DOHH2 (cell line): Measurements from ENCODE around the gene SLC2A6.

Experiments used
- H3F3A ChIP-seq: fragments of 200-600 bp; sonication (generic), shearing (Covaris generic); 2 replicates; pipeline ENCODE4 v1.6.0; 2016; ENCODE audit warnings: antibody characterized with exemption, mild to moderate bottlenecking; ENCODE audit not compliant: control insufficient read depth, insufficient read depth
- H3K27ac ChIP-seq: fragments of 200-600 bp; sonication (generic); 2 replicates; pipeline ENCODE4 v1.5.1; 2014; ENCODE audit warnings: low read depth, mild to moderate bottlenecking, low read length, moderate library complexity
- H3K27me3 ChIP-seq: fragments of 200-600 bp; sonication (generic); 2 replicates; pipeline ENCODE4 v1.6.1; 2014; ENCODE audit warnings: mild to moderate bottlenecking, low read length, mixed read lengths; ENCODE audit not compliant: control insufficient read depth
- H3K36me3 ChIP-seq: fragments of 200-600 bp; sonication (generic); 2 replicates; pipeline ENCODE4 v1.6.1; 2014; ENCODE audit warnings: mild to moderate bottlenecking, low read length, moderate library complexity, mixed read lengths; ENCODE audit not compliant: control insufficient read depth
- H3K4me1 ChIP-seq: fragments of 200-600 bp; sonication (generic); 2 replicates; pipeline ENCODE4 v1.6.1; 2014; ENCODE audit warnings: mild to moderate bottlenecking, low read length, mixed read lengths; ENCODE audit not compliant: control insufficient read depth
- H3K4me2 ChIP-seq: fragments of 200-600 bp; sonication (generic); 2 replicates; pipeline ENCODE4 v1.6.0; 2014; ENCODE audit warnings: mild to moderate bottlenecking, low read length, moderate library complexity
- H3K4me3 ChIP-seq: fragments of 200-600 bp; sonication (generic); 2 replicates; pipeline ENCODE4 v1.5.1; 2014; ENCODE audit warnings: mild to moderate bottlenecking, low read length, mixed read lengths
- H3K79me2 ChIP-seq: fragments of 200-600 bp; sonication (generic); 2 replicates; pipeline ENCODE4 v1.6.1; 2014; ENCODE audit warnings: mild to moderate bottlenecking, low read length, mixed read lengths; ENCODE audit not compliant: control insufficient read depth
- H3K9me2 ChIP-seq: fragments of 200-600 bp; sonication (generic); replicated peaks from 2 replicates; pipeline ENCODE4 v1.6.1; 2014; ENCODE audit warnings: mild to moderate bottlenecking, low read length, mixed read lengths; ENCODE audit not compliant: control insufficient read depth
- H3K9me3 ChIP-seq: fragments of 200-600 bp; sonication (generic); 2 replicates; pipeline ENCODE4 v1.6.1; 2014; ENCODE audit warnings: antibody characterized with exemption, low read length, mixed read lengths; ENCODE audit not compliant: control insufficient read depth, insufficient read depth
- H4K20me1 ChIP-seq: fragments of 200-600 bp; sonication (generic); 2 replicates; pipeline ENCODE4 v1.6.0; 2014; ENCODE audit warnings: low read depth, mild to moderate bottlenecking, antibody characterized with exemption, low read length, moderate library complexity; ENCODE audit not compliant: control insufficient read depth, insufficient read depth
- CTCF ChIP-seq: fragments of 200-600 bp; sonication (generic); IDR thresholded peaks from one replicate; pipeline ENCODE4 v1.5.1; 2014; ENCODE audit warnings: antibody characterized with exemption, mild to moderate bottlenecking, low read depth, low read length; ENCODE audit not compliant: poor library complexity, severe bottlenecking
- EZH2phosphoT487 ChIP-seq: fragments of 200-600 bp; sonication (generic); IDR thresholded peaks from 2 replicates; pipeline ENCODE4 v1.6.1; 2017; ENCODE audit warnings: borderline replicate concordance, mild to moderate bottlenecking, antibody characterized with exemption, low read length, moderate library complexity, mixed read lengths

SLC2A6 gene

GRCh38 chr9:133505901-133506652 lies 27.2 kb upstream of the SLC2A6 start:
- TF ChIP-seq CTCF (no peak), EZH2phosphoT487 (no peak)

GRCh38 chr9:133505186-133505830 lies 26.4 kb upstream of the SLC2A6 start:
- H3K9me2 ChIP-seq, result no peaks in the 10 kb centered on the region
- H3F3A ChIP-seq, result no peaks in the 10 kb centered on the region
- H3K9me3 ChIP-seq, result peaks cover 10% of the 10 kb centered on the region; the same call in 1 of the 2 replicates
- no peaks in the 10 kb centered on the region for H3K36me3 ChIP-seq
- H3K4me2 ChIP-seq, result no peak overlapping the region
- H3K27me3 ChIP-seq, result 0 out of 2 replicates have a peak, but pooled peaks cover 5% of the 10 kb centered on the region
- H3K79me2 ChIP-seq, result no peaks in the 10 kb centered on the region
- no peak overlapping the region for H3K4me3 ChIP-seq
- H4K20me1 ChIP-seq, result no peaks in the 10 kb centered on the region
- no peaks in the 10 kb centered on the region for H3K4me1 ChIP-seq
- no peak for TF ChIP-seq CTCF
- no peak overlapping the region for H3K27ac ChIP-seq

More at GRCh38 chr9:133505901-133506652, 27.2 kb upstream of the SLC2A6 start:
- no peak overlapping the region for H3K4me3 ChIP-seq
- no peaks in the 10 kb centered on the region for H3K9me2 ChIP-seq
- no peaks in the 10 kb centered on the region for H3K36me3 ChIP-seq
- no peaks in the 10 kb centered on the region for H3K79me2 ChIP-seq
- H3K4me1 ChIP-seq, result no peaks in the 10 kb centered on the region
- 0 out of 2 replicates have a peak, but pooled peaks cover 5% of the 10 kb centered on the region for H3K27me3 ChIP-seq
- no peak overlapping the region for H3K4me2 ChIP-seq
- peaks cover 10% of the 10 kb centered on the region; the same call in 1 of the 2 replicates for H3K9me3 ChIP-seq
- no peaks in the 10 kb centered on the region for H4K20me1 ChIP-seq
- no peaks in the 10 kb centered on the region for H3F3A ChIP-seq
- H3K27ac ChIP-seq, result no peak overlapping the region

GRCh38 chr9:133502112-133502511 lies 23.2 kb upstream of the SLC2A6 start:
- Histone ChIP-seq H3K4me1 (no peaks in the 10 kb centered on the region), H3K9me3 (peaks cover 10% of the 10 kb centered on the region; the same call in 1 of the 2 replicates), H3K27me3 (0 out of 2 replicates have a peak, but pooled peaks cover 5% of the 10 kb centered on the region), H3K36me3 (no peaks in the 10 kb centered on the region), H3K4me2 (no peak overlapping the region), H3K27ac (no peak overlapping the region), H3K79me2 (no peaks in the 10 kb centered on the region), H4K20me1 (no peaks in the 10 kb centered on the region), H3F3A (no peaks in the 10 kb centered on the region), H3K9me2 (no peaks in the 10 kb centered on the region), H3K4me3 (no peak overlapping the region)
- no peak for TF ChIP-seq CTCF
- no peak for TF ChIP-seq EZH2phosphoT487
